K562 (cell line): Measurements from ENCODE around the gene FANCD2OS. TPM values are rescaled to one million over a fixed set of nuclear protein-coding genes. Genes with fewer than 3 reads are reported as not detected.

Experiments
- ATAC-seq: fragments of 200-7000 bp; cut with Tn5 transposase; 3 replicates; pipeline ENCODE4 v1.9.1; 2020; ENCODE audit warnings: moderate library complexity
- BruUV-seq: library from RNA; stranded (reverse); fragments of 400-500 nt; replicated peaks from 2 replicates; lab custom pipeline; 2021; lab: Mats Ljungman, UMichigan
- CTCF ChIA-PET: fragments of 300-600 bp; formaldehyde crosslinking; extraction: SDS; loops from one replicate; lab custom pipeline; 2021; ENCODE audit warnings: low intra/inter-chr PET ratio; lab: Yijun Ruan, JAX
- POLR2A ChIA-PET: fragments of 300-600, 350-650 bp; sonication (Branson Sonifier 250); formaldehyde crosslinking; extraction: SDS; loops from one replicate; lab custom pipeline; 2021; ENCODE audit warnings: antibody characterized with exemption, inconsistent platforms; lab: Yijun Ruan, JAX
- DNase-seq, 4 experiments: peaks; one replicate each; pipeline versions ENCODE4 v3.0.0 to v3.0.0-alpha.2; 2011 to 2018; ENCODE audit warnings: low spot score in 3 of 4, mixed read lengths in 3 of 4; ENCODE audit errors: extremely low read depth in 1 of 4
- FAIRE-seq: peaks from 2 replicates; lab custom pipeline; 2011; peaks lifted over from hg19 to GRCh38; lab: Jason Lieb, UNC
- H2AFZ ChIP-seq: 2 replicates; pipeline ENCODE4 v1.6.0; 2011; ENCODE audit warnings: low read depth, low read length, control low read depth, inconsistent platforms
- H3K27ac ChIP-seq: fragments of 200-600 bp; 3 replicates; pipeline ENCODE4 v1.8.0; 2011; ENCODE audit warnings: low read depth, mild to moderate bottlenecking, control low read depth, inconsistent platforms, low read length, moderate library complexity, mixed read lengths; ENCODE audit errors: extremely low read depth
- H3K27me3 ChIP-seq, 2 experiments: fragments of 300-600 bp in 1 of 2; 2 replicates in 1 of 2; 3 replicates in 1 of 2; pipeline versions ENCODE4 v1.6.0 to v1.8.0; 2011; ENCODE audit warnings: inconsistent platforms in 2 of 2, low read length in 2 of 2, mild to moderate bottlenecking in 1 of 2, mixed read lengths in 1 of 2, moderate library complexity in 1 of 2; ENCODE audit not compliant: control insufficient read depth in 2 of 2, insufficient read depth in 2 of 2
- H3K36me3 ChIP-seq: fragments of 300-600 bp; 3 replicates; pipeline ENCODE4 v1.8.0; 2011; ENCODE audit warnings: mild to moderate bottlenecking, low read length, inconsistent platforms; ENCODE audit not compliant: control insufficient read depth, insufficient read depth
- H3K4me1 ChIP-seq, 2 experiments: fragments of 200-600 bp in 1 of 2; replicated peaks in 1 of 2; 2 replicates in 1 of 2; 3 replicates in 1 of 2; pipeline versions ENCODE4 v1.5.1 to v1.8.0; 2011; ENCODE audit warnings: inconsistent platforms in 2 of 2, low read length in 2 of 2, mild to moderate bottlenecking in 1 of 2, mixed read lengths in 1 of 2, moderate library complexity in 1 of 2; ENCODE audit not compliant: control insufficient read depth in 2 of 2, insufficient read depth in 2 of 2
- H3K4me2 ChIP-seq: 2 replicates; pipeline ENCODE4 v1.6.1; 2011; ENCODE audit warnings: low read length, control low read depth, inconsistent platforms, mixed read lengths; ENCODE audit not compliant: insufficient read depth
- H3K4me3 ChIP-seq: fragments of 200-600 bp; sonication (generic), shearing (Covaris generic); 2 replicates; pipeline ENCODE4 v1.5.1; 2016; ENCODE audit warnings: control low read depth, inconsistent platforms
- H3K79me2 ChIP-seq: fragments of 200-600 bp; 3 replicates; pipeline ENCODE4 v1.8.0; 2011; ENCODE audit warnings: low read length, inconsistent platforms; ENCODE audit not compliant: control insufficient read depth, insufficient read depth
- H3K9ac ChIP-seq, 2 experiments: 2 replicates each; pipeline versions ENCODE4 v1.6.0 to v1.6.1; 2011; ENCODE audit warnings: low read depth in 2 of 2, low read length in 2 of 2, control low read depth in 1 of 2, inconsistent platforms in 1 of 2, mild to moderate bottlenecking in 1 of 2, mixed read lengths in 1 of 2; ENCODE audit not compliant: insufficient read depth in 1 of 2
- H3K9me1 ChIP-seq: one replicate; pipeline ENCODE4 v1.6.0; 2011; ENCODE audit warnings: inconsistent platforms, mild to moderate bottlenecking, low read length, moderate library complexity; ENCODE audit not compliant: control insufficient read depth, insufficient read depth
- H3K9me3 ChIP-seq: replicated peaks from 2 replicates; pipeline ENCODE4 v1.5.1; 2011; ENCODE audit warnings: low read depth, low read length, inconsistent platforms; ENCODE audit not compliant: control insufficient read depth, insufficient read depth
- H4K20me1 ChIP-seq: replicated peaks from 2 replicates; pipeline ENCODE4 v1.6.1; 2011; ENCODE audit warnings: low read length, inconsistent platforms, mixed read lengths; ENCODE audit not compliant: control insufficient read depth, insufficient read depth
- BRD4 ChIP-seq: fragments of 200-600 bp; sonication (generic); IDR thresholded peaks from 2 replicates; pipeline ENCODE4 v1.6.1; 2017; ENCODE audit warnings: inconsistent platforms
- FOXK2 ChIP-seq, 2 experiments: fragments of 450-650 bp; IDR thresholded peaks in 1 of 2; conservative IDR thresholded peaks in 1 of 2; 2 replicates each; pipeline ENCODE4 v1.6.1; 2016; ENCODE audit warnings: low read depth in 2 of 2, mild to moderate bottlenecking in 1 of 2
- KLF16 ChIP-seq: IDR thresholded peaks from 2 replicates; pipeline ENCODE4 v1.6.1; 2016; ENCODE audit warnings: antibody characterized with exemption
- L3MBTL2 ChIP-seq: fragments of 450-650 bp; IDR thresholded peaks from 2 replicates; pipeline ENCODE4 v1.6.1; 2016; ENCODE audit warnings: mild to moderate bottlenecking, moderate library complexity
- MCM3 ChIP-seq: fragments of 450-650 bp; IDR thresholded peaks from 2 replicates; pipeline ENCODE4 v1.6.1; 2016
- NCOA6 ChIP-seq: fragments of 450-650 bp; IDR thresholded peaks from 2 replicates; pipeline ENCODE4 v1.6.1; 2017; ENCODE audit warnings: mild to moderate bottlenecking
- PRPF4 ChIP-seq: fragments of 200-400 bp; formaldehyde crosslinking; IDR thresholded peaks from one replicate; pipeline ENCODE4 v1.6.1; 2017; ENCODE audit warnings: low read length, low read depth, mild to moderate bottlenecking; ENCODE audit not compliant: insufficient read depth, poor library complexity, severe bottlenecking
- SMAD4 ChIP-seq: fragments of 250-450 bp; sonication (Bioruptor Pico); conservative IDR thresholded peaks from 2 replicates; pipeline ENCODE4 v1.8.0; 2021; ENCODE audit warnings: inconsistent platforms, mild to moderate bottlenecking, moderate library complexity
- TRIM24 ChIP-seq, 2 experiments: fragments of 450-650 bp; IDR thresholded peaks; 2 replicates each; pipeline ENCODE4 v1.6.1; 2016
- ZNF175 ChIP-seq: fragments of 200-800 bp; sonication (Bioruptor generic); IDR thresholded peaks from 2 replicates; pipeline ENCODE4 v1.6.1; 2016; ENCODE audit warnings: low read depth, mild to moderate bottlenecking, missing genetic modification characterization, missing compliant biosample characterization
- ZNF436 ChIP-seq: fragments of 250-450, 450-650 bp; sonication (Bioruptor Pico); formaldehyde crosslinking; IDR thresholded peaks from 2 replicates; pipeline ENCODE4 v1.7.0; 2020; ENCODE audit warnings: mild to moderate bottlenecking
- WGBS: fragments of 100-300 bp; shearing (Covaris generic); methylation state at CpG from one replicate; pipeline ENCODE4 v1.1.6; 2016; ENCODE audit warnings: low coverage, mixed read lengths; ENCODE audit not compliant: insufficient coverage; ENCODE audit errors: missing lambda C conversion rate; 5-methylcytosine and 5-hydroxymethylcytosine counted together
- in situ Hi-C: fragments of 300-500 bp; cut with MboI; formaldehyde crosslinking; loops from 4 replicates; pipeline ENCODE4 v1.15.0; 2018; ENCODE audit warnings: inconsistent platforms, mixed read lengths
- intact Hi-C: fragments of 100-400 bp; cut with micrococcal nuclease; formaldehyde crosslinking; loops from 2 replicates; pipeline ENCODE4 v1.14.2; 2022
- polyA plus RNA-seq, 8 experiments: library from polyadenylated mRNA; depleted of rRNA in 4 of 8; stranded (reverse) in 5 of 8; unstranded in 3 of 8; fragments of >200 nt; fragmentation: Nextera tagmentation in 2 of 8; fragmentation: Illumina TruSeq in 1 of 8; extraction: Ambion mirVana in 2 of 8; extraction: Trizol in 1 of 8; gene quantifications; 2 replicates each; pipeline versions ENCODE4 v1.2.1 to v1.2.3, GENCODE V29; 2011 to 2014; ENCODE audit warnings: inconsistent platforms in 1 of 8, missing spikeins in 1 of 8
- total RNA-seq, 7 experiments: library from RNA; depleted of rRNA in 6 of 7; stranded (reverse); fragments of >200 nt in 6 of 7; fragmentation: Illumina TruSeq in 2 of 7; extraction: Trizol in 2 of 7; gene quantifications; 2 replicates each; pipeline versions ENCODE4 v1.2.1 to v1.2.3, GENCODE V29; 2011 to 2021; ENCODE audit warnings: low replicate concordance in 1 of 7
- TF ChIP-seq, protein P1 (sequence below): sonication (generic); formaldehyde crosslinking; IDR thresholded peaks from 2 replicates; pipeline ENCODE4 v1.8.1; 2023; ENCODE audit warnings: mild to moderate bottlenecking, missing genetic modification reagents
- TF ChIP-seq, protein P2 (sequence below): fragments of 450-650 bp; formaldehyde crosslinking; IDR thresholded peaks from 2 replicates; pipeline ENCODE4 v1.4.0; 2022; ENCODE audit warnings: missing genetic modification characterization
- TF ChIP-seq, protein P3 (sequence below): fragments of 250-450 bp; sonication (Bioruptor Pico); IDR thresholded peaks from 2 replicates; pipeline ENCODE4 v1.4.0; 2020

The FANCD2OS gene
- total and polyA plus RNA-seq, 9 of the 15 experiments (the other 6 are each of a cell fraction or from before 2014, with no cell fraction given) = not detected

DNA sequence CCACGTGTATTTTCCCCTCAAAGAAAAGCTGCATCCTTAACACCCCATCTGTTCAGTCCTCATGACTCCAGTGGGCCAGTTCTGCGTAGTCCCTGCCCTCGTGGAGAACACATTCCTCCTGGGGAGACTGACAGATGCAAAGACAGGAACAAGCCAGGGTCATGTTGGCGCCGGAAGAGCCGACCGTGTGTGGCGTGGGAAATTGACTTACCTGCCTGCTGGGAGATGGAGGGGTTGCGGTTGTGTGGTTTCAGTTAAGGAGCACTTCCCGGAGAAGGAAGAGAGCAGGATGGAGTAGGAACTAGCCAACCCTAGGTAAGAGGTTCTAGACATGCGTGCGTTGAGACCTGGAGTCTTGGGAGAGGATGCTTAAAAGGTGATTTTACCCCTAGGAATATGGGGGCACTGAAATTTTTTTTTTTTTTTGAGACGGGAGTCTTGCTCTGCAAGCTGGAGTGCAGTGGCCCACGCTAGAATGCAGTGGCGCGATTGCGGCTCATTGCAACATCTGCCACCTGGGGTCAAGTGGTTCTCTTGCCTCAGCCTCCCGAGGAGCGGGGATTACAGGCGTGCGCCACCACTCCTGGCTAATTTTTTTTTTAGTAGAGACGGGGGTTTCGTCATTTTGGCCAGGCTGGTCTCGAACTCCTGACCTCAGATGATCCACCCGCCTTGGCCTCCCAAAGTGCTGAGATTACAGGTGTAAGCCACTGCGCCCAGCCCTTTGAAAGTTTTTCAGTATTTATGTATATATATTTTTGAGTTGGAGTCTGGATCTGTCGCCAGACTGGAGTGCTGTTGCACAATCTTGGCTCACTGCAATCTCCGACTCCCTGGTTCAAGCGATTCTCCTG is 34.9 kb upstream of the FANCD2OS start (continued):
- TF ChIP-seq, protein P1, sequence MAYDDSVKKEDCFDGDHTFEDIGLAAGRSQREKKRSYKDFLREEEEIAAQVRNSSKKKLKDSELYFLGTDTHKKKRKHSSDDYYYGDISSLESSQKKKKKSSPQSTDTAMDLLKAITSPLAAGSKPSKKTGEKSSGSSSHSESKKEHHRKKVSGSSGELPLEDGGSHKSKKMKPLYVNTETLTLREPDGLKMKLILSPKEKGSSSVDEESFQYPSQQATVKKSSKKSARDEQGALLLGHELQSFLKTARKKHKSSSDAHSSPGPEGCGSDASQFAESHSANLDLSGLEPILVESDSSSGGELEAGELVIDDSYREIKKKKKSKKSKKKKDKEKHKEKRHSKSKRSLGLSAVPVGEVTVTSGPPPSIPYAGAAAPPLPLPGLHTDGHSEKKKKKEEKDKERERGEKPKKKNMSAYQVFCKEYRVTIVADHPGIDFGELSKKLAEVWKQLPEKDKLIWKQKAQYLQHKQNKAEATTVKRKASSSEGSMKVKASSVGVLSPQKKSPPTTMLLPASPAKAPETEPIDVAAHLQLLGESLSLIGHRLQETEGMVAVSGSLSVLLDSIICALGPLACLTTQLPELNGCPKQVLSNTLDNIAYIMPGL (CRISPR knock-in tag) = peak; percentile 31; the same call in 1 of the 2 replicates
- no peak for TF ChIP-seq KLF16
- TF ChIP-seq, protein P2, sequence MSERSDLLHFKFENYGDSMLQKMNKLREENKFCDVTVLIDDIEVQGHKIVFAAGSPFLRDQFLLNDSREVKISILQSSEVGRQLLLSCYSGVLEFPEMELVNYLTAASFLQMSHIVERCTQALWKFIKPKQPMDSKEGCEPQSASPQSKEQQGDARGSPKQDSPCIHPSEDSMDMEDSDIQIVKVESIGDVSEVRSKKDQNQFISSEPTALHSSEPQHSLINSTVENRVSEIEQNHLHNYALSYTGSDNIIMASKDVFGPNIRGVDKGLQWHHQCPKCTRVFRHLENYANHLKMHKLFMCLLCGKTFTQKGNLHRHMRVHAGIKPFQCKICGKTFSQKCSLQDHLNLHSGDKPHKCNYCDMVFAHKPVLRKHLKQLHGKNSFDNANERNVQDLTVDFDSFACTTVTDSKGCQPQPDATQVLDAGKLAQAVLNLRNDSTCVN (CRISPR knock-in tag) = no peak

DNA sequence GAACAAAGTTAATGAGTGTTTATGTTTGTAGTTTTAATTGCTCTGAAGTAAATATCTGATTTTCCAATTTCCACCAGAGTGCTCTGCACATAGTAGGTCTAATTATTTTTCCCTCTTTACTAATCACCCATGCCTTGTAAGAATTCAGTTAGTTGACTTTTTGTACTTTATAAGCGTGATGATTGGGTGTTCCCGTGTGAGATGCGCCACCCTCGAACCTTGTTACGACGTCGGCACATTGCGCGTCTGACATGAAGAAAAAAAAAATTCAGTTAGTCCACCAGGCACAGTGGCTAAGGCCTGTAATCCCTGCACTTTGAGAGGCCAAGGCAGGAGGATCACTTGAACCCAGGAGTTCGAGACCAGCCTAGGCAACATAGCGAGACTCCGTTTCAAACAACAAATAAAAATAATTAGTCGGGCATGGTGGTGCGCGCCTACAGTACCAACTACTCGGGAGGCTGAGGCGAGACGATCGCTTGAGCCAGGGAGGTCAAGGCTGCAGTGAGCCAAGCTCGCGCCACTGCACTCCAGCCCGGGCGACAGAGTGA is 33.0 kb upstream of the FANCD2OS start:
- peak overlapping the region; percentile 93 for H2AFZ ChIP-seq
- peak overlapping the region; percentile 95 for H3K4me2 ChIP-seq
- peak overlapping the region; percentile 84 for H3K27ac ChIP-seq
- ATAC-seq = no peak
- no peaks in the 10 kb centered on the region for H3K27me3 ChIP-seq
- H3K79me2 ChIP-seq = peaks cover 45% of the 10 kb centered on the region
- no peaks in the 10 kb centered on the region for H3K9me3 ChIP-seq
- POLR2A ChIA-PET = interaction anchor here (0.6 to 3.4 kb wide), 14 partner anchors 10 to 273 kb away, joined by 3 to 25 read pairs (median 4); partner anchors contain the start of gene TATDN2
- no peak overlapping the region for H3K4me3 ChIP-seq
- peak overlapping the region; percentile 50 to 84; a peak in 2 of 4 replicates for H3K9ac ChIP-seq
- H3K4me1 ChIP-seq = peaks cover 22 to 38% of the 10 kb centered on the region in 2 experiments; a peak in 4 of 5 replicates
- H3K36me3 ChIP-seq = peaks cover 22% of the 10 kb centered on the region
- intact Hi-C loops = loop anchor here (1.0 to 5.0 kb wide), 3 partner anchors 26 to 209 kb away; partner anchors contain the start of genes BRK1, CRELD1 and FANCD2
- DNase-seq = peak in 1 of 4 experiments; percentile 40
- in situ Hi-C loops = no loop called here
- FAIRE-seq = no peak
- WGBS = 81% methylated on average over 20 of the region's 23 CpGs
- H4K20me1 ChIP-seq = peaks cover 8% of the 10 kb centered on the region; the same call in 1 of the 2 replicates
- CTCF ChIA-PET = interaction anchor here (0.6 kb wide), 1 partner anchor 450 kb away, joined by 3 read pairs; no protein-coding TSS in a partner anchor
- H3K9me1 ChIP-seq = no peaks in the 10 kb centered on the region
- TSS peak; percentile 88 for BruUV-seq
- TF ChIP-seq MCM3 = no peak
- TF ChIP-seq SMAD4 = peak; percentile 29
- no peak; the same call in 1 of the 2 replicates for TF ChIP-seq L3MBTL2
- TF ChIP-seq ZNF175 (CRISPR knock-in tag) = no peak
- TF ChIP-seq BRD4 = peak; percentile 63; the same call in 1 of the 2 replicates
- no peak for TF ChIP-seq ZNF436
- 0 out of 4 replicates have a peak, but pooled peaks of 1 of the 2 experiments have one; percentile 29 for TF ChIP-seq FOXK2 (conservative IDR thresholded peaks at IDR 0.05 in 1 of 2, IDR thresholded peaks at IDR 0.05 in 1 of 2; ENCODE audit: low read depth in 2 of 2)
- TF ChIP-seq, protein P3, sequence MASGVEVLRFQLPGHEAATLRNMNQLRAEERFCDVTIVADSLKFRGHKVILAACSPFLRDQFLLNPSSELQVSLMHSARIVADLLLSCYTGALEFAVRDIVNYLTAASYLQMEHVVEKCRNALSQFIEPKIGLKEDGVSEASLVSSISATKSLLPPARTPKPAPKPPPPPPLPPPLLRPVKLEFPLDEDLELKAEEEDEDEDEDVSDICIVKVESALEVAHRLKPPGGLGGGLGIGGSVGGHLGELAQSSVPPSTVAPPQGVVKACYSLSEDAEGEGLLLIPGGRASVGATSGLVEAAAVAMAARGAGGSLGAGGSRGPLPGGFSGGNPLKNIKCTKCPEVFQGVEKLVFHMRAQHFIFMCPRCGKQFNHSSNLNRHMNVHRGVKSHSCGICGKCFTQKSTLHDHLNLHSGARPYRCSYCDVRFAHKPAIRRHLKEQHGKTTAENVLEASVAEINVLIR = no peak
- no peak for TF ChIP-seq NCOA6
- peak in 1 of 2 experiments; percentile 24; a peak in 1 of 4 replicates for TF ChIP-seq TRIM24 (IDR thresholded peaks at IDR 0.05)
- TF ChIP-seq PRPF4 = peak; percentile 13
